Measurements from ENCODE around the gene LPIN1.

The LPIN1 gene

DNA sequence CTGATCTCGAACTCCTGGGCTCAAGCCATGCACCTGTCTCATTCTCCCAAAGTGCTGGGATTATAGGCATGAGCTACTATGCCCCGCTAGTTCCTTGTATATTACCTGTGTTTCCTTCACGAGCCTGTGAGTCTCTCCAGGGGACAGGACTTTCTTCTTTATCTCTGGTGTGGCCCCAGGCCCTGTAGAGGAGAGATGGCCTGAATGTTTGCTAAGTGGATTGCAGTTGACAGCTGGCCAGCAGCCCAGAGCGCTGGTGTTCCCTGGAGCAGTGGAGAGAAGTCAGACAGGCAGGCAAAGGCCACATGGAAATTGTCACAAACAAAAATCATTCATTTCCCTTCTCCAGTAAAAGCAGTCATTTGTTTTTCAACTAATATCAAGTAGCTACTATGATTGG, 17.9 kb downstream of the LPIN1 start:
- no peak for DNase-seq

DNA sequence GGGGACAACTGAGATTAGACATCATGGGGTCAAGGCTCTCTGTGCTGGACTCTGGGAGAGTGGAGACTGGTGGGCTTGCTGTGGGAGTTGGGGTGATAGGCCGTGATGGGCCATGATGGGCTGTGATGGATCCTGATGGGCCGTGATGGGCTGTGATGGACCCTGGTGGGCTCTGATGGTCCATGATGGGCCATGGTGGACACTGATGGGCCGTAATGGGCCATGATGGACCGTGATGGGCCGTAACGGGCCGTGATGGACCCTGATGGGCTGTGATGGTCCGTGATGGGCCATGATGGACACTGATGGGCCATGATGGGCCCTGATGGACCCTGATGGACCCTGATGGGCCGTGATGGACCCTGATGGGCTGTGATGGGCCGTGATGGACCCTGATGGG, 18.5 kb downstream of the LPIN1 start:
- no peak for DNase-seq

DNA sequence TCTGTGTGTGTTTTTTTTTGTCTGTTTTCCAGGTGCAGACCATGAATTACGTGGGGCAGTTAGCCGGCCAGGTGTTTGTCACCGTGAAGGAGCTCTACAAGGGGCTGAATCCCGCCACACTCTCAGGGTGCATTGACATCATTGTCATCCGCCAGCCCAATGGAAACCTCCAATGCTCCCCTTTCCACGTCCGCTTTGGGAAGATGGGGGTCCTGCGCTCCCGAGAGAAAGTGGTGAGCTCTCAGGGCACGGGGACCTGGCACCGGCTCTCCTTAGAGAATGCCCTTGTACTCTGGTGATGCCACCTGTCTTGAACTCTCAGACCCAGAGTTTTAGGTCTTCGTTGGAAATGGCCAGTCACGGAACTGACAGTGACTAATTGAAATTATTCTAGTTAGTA, 19.1 kb downstream of the LPIN1 start:
- DNase-seq = no peak

GRCh38 chr2:11766016-11766415, 19.6 kb downstream of the LPIN1 start:
- no peak for DNase-seq

- DNase-seq = no peak
Observed at GRCh38 chr2:11767779-11768178, 21.3 kb downstream of the LPIN1 start.

DNA sequence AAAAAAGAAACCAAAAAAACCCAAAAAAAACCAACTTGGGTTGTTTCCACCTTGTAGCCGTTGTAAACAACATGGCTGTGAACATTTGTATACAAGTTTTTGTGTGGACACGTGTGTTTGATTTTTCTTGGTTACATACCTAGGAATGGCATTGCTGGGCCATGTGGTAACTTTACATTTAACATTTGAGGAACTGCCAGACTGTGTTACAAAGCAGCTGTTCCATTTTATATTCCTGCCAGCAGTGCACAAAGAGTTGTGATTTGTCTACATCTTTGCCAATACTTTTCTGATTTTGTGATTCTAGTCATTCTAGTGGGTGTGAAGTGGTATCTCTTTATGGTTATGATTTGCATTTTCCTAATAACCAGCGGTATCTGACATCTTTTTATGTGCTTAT, 22.5 kb downstream of the LPIN1 start:
- no peak for DNase-seq

DNA sequence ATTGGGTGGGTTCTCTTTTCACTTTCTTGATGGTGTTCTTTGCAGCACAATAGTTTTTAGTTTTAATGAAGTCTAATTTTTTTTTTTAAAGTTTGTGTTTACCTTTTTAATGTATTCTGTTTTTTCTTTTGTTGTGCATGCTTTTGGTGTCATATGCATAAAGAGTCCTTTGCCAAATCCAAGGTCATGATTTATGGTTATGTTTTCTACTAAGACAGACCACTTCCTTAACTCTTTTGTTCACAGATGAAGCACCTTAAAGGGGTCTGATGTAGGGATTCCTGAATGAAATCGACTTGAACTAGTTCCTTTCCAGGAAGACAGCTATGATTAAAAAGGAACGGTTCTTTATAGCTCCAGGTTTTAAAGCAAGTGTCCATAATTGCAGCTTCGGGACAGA, 23.1 kb downstream of the LPIN1 start:
- no peak for DNase-seq

GRCh38 chr2:11770531-11771188, 24.2 kb downstream of the LPIN1 start:
- no peak for DNase-seq

DNA sequence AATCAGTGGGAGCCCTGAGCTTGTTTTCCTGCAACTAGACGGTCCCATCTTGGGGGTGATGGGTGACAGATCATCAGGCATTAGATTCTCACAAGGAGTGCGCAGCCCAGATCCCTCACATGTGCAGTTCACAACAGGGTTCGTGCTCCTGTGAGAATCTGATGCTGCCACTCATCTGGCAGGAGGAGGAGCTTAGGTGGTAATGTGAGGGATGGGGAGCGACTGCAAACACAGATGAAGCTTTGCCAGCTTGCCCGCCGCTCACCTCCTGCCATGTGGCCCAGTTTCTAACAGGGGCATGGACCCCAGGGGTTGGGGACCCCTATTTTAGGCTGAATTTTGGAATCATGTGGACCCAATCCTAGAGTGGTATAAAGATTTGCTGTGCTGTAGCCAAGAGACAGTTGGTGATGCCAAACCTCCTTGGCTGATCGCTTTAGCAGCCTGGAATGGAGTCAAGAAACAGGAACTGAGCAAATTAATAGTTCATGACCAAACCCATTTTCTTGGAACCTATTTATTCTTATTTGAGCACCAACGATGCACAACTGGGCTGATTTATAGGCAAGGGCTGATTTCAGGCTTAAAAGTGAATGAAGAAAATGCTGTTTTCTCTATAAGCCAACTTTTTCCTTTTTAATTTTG, 25.7 kb downstream of the LPIN1 start:
- no peak for DNase-seq

DNA sequence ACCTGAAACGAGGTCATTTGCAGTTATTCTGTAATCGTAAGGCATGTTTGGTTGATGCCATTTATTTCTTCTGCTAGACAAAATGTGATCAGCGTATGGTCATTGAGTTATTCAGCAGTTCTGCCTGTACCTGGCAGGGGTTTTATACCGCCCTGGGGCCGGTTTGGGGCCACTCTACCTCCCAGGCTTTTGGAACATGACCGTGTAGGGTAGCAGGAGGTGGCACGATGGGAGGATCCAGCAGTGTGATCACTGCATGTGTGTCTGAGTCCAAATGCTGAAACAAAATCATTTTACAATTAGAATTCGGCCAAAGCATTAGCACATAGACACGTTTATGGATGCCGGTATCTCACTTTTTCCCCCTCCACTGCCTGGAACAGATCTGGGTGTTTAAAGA, 26.7 kb downstream of the LPIN1 start:
- DNase-seq = no peak

GRCh38 chr2:11773747-11774525, 27.5 kb downstream of the LPIN1 start:
- peak; percentile 53 for DNase-seq

DNA sequence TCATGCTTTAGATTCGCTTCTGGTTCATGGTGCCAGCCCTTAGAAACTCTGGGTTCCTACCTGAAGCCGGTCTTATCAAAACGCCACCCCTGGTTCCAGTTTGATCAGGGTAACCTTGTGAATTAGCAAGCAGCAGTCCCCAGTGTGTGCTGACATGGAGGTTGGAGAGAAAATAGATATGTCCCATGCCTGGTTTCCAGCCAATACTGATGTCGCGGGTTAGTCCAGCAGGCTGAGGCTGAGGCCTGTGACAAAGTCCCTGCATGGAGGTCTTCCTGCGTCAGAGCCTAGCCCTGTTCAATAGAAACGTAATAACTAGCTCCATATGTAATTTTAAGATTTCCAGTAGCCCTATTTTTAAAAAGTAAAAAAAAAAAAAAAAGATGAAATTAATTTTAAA, 28.2 kb downstream of the LPIN1 start:
- peak; percentile 7 for DNase-seq

DNA sequence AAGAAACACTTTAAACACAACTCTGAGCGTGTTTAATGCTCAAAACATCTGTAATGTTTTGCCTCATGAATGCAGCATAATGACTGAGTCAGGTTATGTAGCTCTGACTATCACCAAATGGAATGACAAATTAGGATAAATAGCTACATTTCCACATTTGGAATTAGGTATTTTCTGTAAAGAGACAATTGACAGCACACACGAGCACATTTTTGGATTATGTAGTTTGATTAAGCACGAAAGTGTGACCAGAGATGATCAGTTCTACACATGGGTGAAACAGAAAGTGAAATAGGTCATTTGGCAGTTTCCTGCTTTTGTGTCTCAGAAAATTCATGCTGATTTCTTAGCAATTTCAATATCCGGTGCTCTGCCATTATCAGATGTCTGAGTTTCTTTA, 29.0 kb downstream of the LPIN1 start:
- DNase-seq = peak; percentile 55

GRCh38 chr2:11777066-11777782, 30.8 kb downstream of the LPIN1 start:
- DNase-seq = no peak

GRCh38 chr2:11777886-11778415, 31.5 kb downstream of the LPIN1 start:
- DNase-seq = no peak

DNA sequence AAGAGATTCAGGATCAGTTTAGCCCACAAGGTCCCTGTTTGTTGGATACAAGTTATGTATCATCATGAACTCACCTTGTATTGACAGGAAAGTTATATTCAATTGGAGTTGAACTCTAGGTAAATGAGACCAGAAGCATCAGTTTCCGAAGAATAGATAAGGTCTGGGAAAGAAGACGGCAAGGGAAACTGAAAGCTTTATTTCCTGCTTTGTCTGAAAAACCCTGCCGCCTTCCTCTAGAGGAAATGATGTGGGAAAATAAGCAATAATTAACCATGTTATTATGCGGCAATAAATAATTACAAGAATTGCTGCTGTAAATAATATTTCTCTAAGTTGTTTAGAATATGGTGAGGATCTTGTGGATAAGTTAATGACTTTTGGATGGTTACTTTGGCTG, 32.0 kb downstream of the LPIN1 start:
- DNase-seq = no peak

- peak; percentile 64 for DNase-seq
Observed at GRCh38 chr2:11778923-11779757, 32.7 kb downstream of the LPIN1 start.

- no peak for DNase-seq
Observed at GRCh38 chr2:11781602-11782001, 35.2 kb downstream of the LPIN1 start.

DNA sequence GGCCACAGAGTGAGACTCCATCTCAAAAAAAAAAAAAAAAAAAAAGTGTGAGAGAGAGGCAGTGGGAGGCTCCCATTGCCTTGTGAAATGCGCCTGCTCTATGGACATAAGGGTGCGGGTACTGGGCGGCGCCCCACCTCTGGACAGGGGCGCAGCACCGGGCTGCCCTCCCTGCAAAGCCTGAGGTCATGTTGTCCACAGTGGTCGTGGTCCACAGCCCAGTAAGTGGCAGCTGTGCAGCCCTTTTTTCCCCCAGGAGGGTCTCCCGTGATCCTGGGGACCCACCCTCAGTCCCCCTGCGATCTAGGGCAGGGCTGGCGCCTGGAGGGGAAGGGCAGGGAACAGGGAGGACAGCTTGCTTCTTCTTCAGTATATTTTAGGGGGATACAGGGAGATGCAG, 37.8 kb downstream of the LPIN1 start:
- DNase-seq = no peak

DNA sequence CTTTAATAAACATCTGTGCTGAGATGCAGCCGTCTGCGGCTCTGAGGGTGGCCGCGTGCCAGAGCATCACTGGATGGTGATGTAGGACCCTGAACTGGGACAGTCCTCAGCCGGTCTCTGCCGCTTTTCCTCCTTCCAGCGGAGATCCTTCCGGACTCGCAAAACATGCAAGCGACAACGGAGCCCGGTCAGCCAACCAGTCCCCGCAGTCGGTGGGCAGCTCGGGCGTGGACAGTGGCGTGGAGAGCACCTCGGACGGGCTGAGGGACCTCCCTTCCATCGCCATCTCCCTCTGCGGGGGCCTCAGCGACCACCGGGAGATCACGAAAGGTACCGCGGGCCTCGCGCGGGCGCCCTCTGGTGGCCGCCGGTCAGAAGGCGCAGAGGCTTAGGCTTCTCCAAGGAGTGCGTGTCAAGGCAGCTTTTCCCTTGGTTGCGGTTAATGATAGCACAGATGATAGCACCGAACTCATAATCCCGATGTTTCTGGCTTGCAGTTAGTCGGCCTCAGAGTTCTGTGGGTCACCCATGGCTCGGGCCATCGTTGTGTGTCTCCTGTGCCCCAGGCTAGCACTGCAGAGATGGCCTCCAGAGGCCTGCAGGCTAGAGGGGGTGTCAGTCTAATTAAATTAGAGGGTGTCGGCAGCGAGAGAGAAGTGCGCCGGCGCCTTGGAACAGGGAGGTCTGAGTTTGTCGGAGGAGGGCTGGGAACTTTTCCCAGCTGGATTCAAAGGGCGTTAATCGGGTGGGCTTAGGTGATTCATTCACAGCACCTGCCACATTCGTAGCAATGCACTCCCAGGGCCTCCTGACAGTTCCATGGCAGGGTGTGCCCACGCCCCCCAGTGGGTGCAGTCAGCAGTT, 38.5 kb downstream of the LPIN1 start:
- DNase-seq = peak; percentile 57

DNA sequence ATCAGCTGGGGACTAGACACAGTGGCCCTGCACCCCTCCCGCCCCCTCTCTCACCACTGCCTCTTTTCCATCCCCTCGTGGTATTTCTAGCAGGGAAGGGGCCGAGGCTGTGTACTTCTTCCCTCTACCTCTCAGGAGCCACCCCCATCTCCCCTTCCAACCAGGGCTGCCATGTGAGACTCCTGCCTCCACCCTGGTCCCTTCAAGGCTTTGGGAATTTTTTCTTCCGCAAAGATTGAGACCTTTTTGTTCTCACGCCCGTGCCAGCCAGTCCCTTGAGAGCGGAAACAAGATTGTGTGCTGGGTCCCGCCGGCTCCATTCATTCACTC, 39.1 kb downstream of the LPIN1 start:
- no peak for DNase-seq
